22Rv1 (cell line): ENCODE measurements around the gene HS6ST3.

ENCODE experiments used
- ZFX ChIP-seq: fragments of 450-650 bp; IDR thresholded peaks from 2 replicates; pipeline ENCODE4 v1.6.1; 2017; ENCODE audit warnings: antibody characterized with exemption, borderline replicate concordance
- TF ChIP-seq, protein P1 (sequence below): fragments of 450-650 bp; IDR thresholded peaks from 2 replicates; pipeline ENCODE4 v1.5.1; 2017; ENCODE audit warnings: mild to moderate bottlenecking

DNA sequence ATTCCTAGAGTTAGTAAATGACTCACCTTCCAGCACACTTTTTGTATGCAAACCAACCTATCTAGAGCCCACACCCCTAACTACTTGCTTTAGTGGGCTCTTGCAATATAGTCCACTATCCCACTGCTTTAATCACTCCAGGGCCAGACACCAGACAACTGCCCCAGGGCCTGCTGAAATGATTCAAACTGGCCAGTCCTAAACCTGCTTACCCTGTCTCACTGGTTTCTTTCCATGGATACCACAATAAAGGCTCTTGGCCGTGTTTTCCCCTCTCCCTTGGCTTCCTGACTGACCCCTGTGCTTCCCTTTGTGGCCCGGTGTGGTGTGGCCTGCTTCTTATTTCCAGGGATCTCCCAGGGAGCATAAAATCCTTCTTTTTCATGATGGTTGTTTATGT, 14.6 kb downstream of the HS6ST3 start:
- TF ChIP-seq, protein P1, sequence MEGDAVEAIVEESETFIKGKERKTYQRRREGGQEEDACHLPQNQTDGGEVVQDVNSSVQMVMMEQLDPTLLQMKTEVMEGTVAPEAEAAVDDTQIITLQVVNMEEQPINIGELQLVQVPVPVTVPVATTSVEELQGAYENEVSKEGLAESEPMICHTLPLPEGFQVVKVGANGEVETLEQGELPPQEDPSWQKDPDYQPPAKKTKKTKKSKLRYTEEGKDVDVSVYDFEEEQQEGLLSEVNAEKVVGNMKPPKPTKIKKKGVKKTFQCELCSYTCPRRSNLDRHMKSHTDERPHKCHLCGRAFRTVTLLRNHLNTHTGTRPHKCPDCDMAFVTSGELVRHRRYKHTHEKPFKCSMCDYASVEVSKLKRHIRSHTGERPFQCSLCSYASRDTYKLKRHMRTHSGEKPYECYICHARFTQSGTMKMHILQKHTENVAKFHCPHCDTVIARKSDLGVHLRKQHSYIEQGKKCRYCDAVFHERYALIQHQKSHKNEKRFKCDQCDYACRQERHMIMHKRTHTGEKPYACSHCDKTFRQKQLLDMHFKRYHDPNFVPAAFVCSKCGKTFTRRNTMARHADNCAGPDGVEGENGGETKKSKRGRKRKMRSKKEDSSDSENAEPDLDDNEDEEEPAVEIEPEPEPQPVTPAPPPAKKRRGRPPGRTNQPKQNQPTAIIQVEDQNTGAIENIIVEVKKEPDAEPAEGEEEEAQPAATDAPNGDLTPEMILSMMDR = no peak
- TF ChIP-seq ZFX = no peak
